Trophoblast cell (in vitro differentiated cells and primary cell): Measurements from ENCODE around the gene BMX.

ENCODE experiments used
- DNase-seq, 2 donors: peaks; one replicate each; pipeline ENCODE4 v3.0.0-alpha.2; 2016
- H2AFZ ChIP-seq: 2 replicates; pipeline ENCODE4 v1.6.1; 2013; ENCODE audit warnings: low read length, moderate library complexity, mild to moderate bottlenecking; ENCODE audit not compliant: insufficient read depth, poor library complexity
- H2AK5ac ChIP-seq: 2 replicates; pipeline ENCODE4 v1.6.1; 2013; ENCODE audit warnings: mild to moderate bottlenecking, low read length
- H2BK120ac ChIP-seq: 2 replicates; pipeline ENCODE4 v1.6.1; 2013; ENCODE audit warnings: low read length, mild to moderate bottlenecking, moderate library complexity; ENCODE audit not compliant: insufficient read depth, poor library complexity
- H2BK12ac ChIP-seq: 2 replicates; pipeline ENCODE4 v1.6.1; 2013; ENCODE audit warnings: mild to moderate bottlenecking, low read length, moderate library complexity
- H2BK5ac ChIP-seq: 2 replicates; pipeline ENCODE4 v1.6.1; 2013; ENCODE audit warnings: low read length, low read depth, moderate library complexity, mild to moderate bottlenecking; ENCODE audit not compliant: poor library complexity
- H3K14ac ChIP-seq: 2 replicates; pipeline ENCODE4 v1.6.1; 2013; ENCODE audit warnings: mild to moderate bottlenecking, low read length
- H3K18ac ChIP-seq: 2 replicates; pipeline ENCODE4 v1.6.1; 2013; ENCODE audit warnings: mild to moderate bottlenecking, low read length
- H3K23ac ChIP-seq: 2 replicates; pipeline ENCODE4 v1.6.1; 2013; ENCODE audit warnings: low read length
- H3K27ac ChIP-seq: 2 replicates; pipeline ENCODE4 v1.5.1; 2013; ENCODE audit warnings: low read depth, mild to moderate bottlenecking, inconsistent platforms, low read length, moderate library complexity
- H3K27me3 ChIP-seq: 2 replicates; pipeline ENCODE4 v1.6.1; 2013; ENCODE audit warnings: inconsistent platforms, mild to moderate bottlenecking, low read length, moderate library complexity; ENCODE audit not compliant: insufficient read depth
- H3K36me3 ChIP-seq, 2 experiments: 1 replicate in 1 of 2; 2 replicates in 1 of 2; pipeline ENCODE4 v1.6.1; 2013; ENCODE audit warnings: low read length in 2 of 2, mild to moderate bottlenecking in 2 of 2, moderate library complexity in 1 of 2; ENCODE audit not compliant: insufficient read depth in 2 of 2, control insufficient read depth in 1 of 2
- H3K4ac ChIP-seq: 2 replicates; pipeline ENCODE4 v1.6.1; 2013; ENCODE audit warnings: low read depth, mild to moderate bottlenecking, low read length, moderate library complexity
- H3K4me1 ChIP-seq, 2 experiments: 1 replicate in 1 of 2; 2 replicates in 1 of 2; pipeline ENCODE4 v1.6.1; 2013; ENCODE audit warnings: low read length in 2 of 2, mild to moderate bottlenecking in 2 of 2, moderate library complexity in 1 of 2; ENCODE audit not compliant: insufficient read depth in 2 of 2, control insufficient read depth in 1 of 2
- H3K4me2 ChIP-seq: 2 replicates; pipeline ENCODE4 v1.6.1; 2013; ENCODE audit warnings: inconsistent platforms, mild to moderate bottlenecking, low read length, moderate library complexity
- H3K4me3 ChIP-seq: 2 replicates; pipeline ENCODE4 v1.5.1; 2013; ENCODE audit warnings: mild to moderate bottlenecking, low read depth, low read length, inconsistent platforms
- H3K79me1 ChIP-seq: one replicate; pipeline ENCODE4 v1.6.1; 2013; ENCODE audit warnings: low read length
- H3K79me2 ChIP-seq: 2 replicates; pipeline ENCODE4 v1.6.1; 2013; ENCODE audit warnings: low read length, mild to moderate bottlenecking; ENCODE audit not compliant: control insufficient read depth, insufficient read depth, poor library complexity
- H3K9ac ChIP-seq: 2 replicates; pipeline ENCODE4 v1.6.1; 2013; ENCODE audit warnings: mild to moderate bottlenecking, low read length
- H3K9me3 ChIP-seq: 2 replicates; pipeline ENCODE4 v1.6.1; 2013; ENCODE audit warnings: low read depth, mild to moderate bottlenecking, control low read depth, inconsistent platforms, low read length; ENCODE audit not compliant: insufficient read depth
- H4K12ac ChIP-seq: 2 replicates; pipeline ENCODE4 v1.6.1; 2013; ENCODE audit warnings: low read depth, mild to moderate bottlenecking, low read length, moderate library complexity
- H4K8ac ChIP-seq: 2 replicates; pipeline ENCODE4 v1.6.1; 2013; ENCODE audit warnings: low read depth, mild to moderate bottlenecking, low read length, moderate library complexity
- H4K91ac ChIP-seq: one replicate; pipeline ENCODE4 v1.6.1; 2013; ENCODE audit warnings: low read depth, mild to moderate bottlenecking, low read length, moderate library complexity
- WGBS: extraction: QIAGEN DNeasy Blood & Tissue Kit; methylation state at CpG from one replicate; pipeline ENCODE4 v1.1.7; 2013; ENCODE audit warnings: missing lambda C conversion rate; ENCODE audit not compliant: insufficient read length, insufficient coverage; ENCODE audit errors: extremely low coverage; 5-methylcytosine and 5-hydroxymethylcytosine counted together

Gene BMX

DNA sequence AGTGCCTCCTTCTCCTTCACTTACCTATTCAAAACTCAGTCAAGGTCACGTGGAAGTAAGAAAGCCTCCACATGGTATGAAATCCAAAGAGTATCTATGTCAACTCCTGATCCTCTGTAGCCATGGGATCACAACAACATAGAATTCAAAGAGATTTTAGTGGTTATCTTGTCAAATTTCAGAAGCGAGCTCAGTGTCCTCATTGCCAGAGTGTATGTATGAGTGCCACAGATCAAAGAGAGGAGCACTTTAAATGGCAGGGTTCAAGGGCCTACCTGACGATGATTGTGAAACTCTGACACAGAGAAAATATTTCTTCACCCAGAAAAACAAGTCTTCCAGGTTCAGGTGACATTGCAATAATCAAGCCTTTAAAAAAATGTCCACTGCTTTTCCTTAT is 101.3 kb downstream of the BMX start:
- Histone ChIP-seq H2AK5ac (no peak overlapping the region), H3K23ac (no peak overlapping the region), H3K79me1 (peaks cover 3% of the 10 kb centered on the region), H2BK5ac (no peak overlapping the region), H3K79me2 (no peaks in the 10 kb centered on the region), H3K4me2 (no peak overlapping the region), H3K9me3 (no peaks in the 10 kb centered on the region), H3K4me1 (peaks cover 0 to 4% of the 10 kb centered on the region in 2 experiments), H3K4ac (no peak overlapping the region), H2AFZ (no peak overlapping the region), H3K9ac (no peak overlapping the region), H3K14ac (no peak overlapping the region), H2BK120ac (no peak overlapping the region), H4K8ac (no peak overlapping the region), H2BK12ac (no peak overlapping the region), H3K27ac (no peak overlapping the region), H3K18ac (no peak overlapping the region), H3K4me3 (no peak overlapping the region), H4K91ac (no peak overlapping the region), H4K12ac (no peak overlapping the region), H3K27me3 (no peaks in the 10 kb centered on the region), H3K36me3 (no peaks in the 10 kb centered on the region)
- DNase-seq, result peak; percentile 16 to 78
- no CpG with 5 or more reads among the region's 3 CpGs for WGBS

DNA sequence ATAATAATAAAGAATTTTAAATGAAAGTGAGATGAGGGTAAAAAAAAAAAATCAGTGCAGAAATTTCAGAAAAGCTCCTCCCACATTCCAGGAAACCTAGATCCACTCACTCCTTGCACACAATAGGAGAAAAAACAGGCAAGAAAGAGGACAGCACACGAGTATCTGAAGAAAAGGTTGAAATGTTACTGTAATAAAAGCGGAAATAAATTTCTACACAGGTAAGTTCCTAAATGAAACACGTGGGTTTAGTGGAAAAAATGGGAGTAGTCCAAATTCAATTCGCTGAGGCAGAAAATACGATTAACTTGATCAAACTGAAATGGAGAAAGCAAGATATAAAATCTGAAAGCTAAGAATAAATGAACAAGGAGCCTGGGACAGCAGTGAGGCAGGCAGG is 102.2 kb downstream of the BMX start:
- Histone ChIP-seq H2BK120ac (no peak overlapping the region), H3K9ac (no peak overlapping the region), H3K9me3 (no peaks in the 10 kb centered on the region), H3K4ac (no peak overlapping the region), H2AK5ac (no peak overlapping the region), H3K4me2 (no peak overlapping the region), H3K27me3 (no peaks in the 10 kb centered on the region), H4K8ac (no peak overlapping the region), H3K27ac (peak overlapping the region; percentile 46), H3K4me1 (peaks cover 0 to 4% of the 10 kb centered on the region in 2 experiments), H4K91ac (no peak overlapping the region), H2AFZ (no peak overlapping the region), H3K79me1 (peaks cover 3% of the 10 kb centered on the region), H3K18ac (no peak overlapping the region), H3K36me3 (no peaks in the 10 kb centered on the region), H3K79me2 (no peaks in the 10 kb centered on the region), H3K14ac (no peak overlapping the region), H2BK12ac (no peak overlapping the region), H4K12ac (no peak overlapping the region), H2BK5ac (no peak overlapping the region), H3K4me3 (no peak overlapping the region), H3K23ac (no peak overlapping the region)
- no CpG with 5 or more reads among the region's 5 CpGs for WGBS
- DNase-seq, result peak in 1 of 2 donors; percentile 8

- Histone ChIP-seq H3K14ac (no peak overlapping the region), H2BK12ac (no peak overlapping the region), H3K4me1 (no peaks in the 10 kb centered on the region), H2BK5ac (no peak overlapping the region), H3K23ac (no peak overlapping the region), H2BK120ac (no peak overlapping the region), H3K9me3 (no peaks in the 10 kb centered on the region), H3K18ac (no peak overlapping the region), H2AFZ (no peak overlapping the region), H3K9ac (no peak overlapping the region), H3K36me3 (no peaks in the 10 kb centered on the region), H4K8ac (no peak overlapping the region), H3K79me1 (no peaks in the 10 kb centered on the region), H3K4ac (no peak overlapping the region), H3K27ac (no peak overlapping the region), H4K12ac (no peak overlapping the region), H3K79me2 (no peaks in the 10 kb centered on the region), H3K4me3 (no peak overlapping the region), H2AK5ac (no peak overlapping the region), H3K4me2 (no peak overlapping the region), H4K91ac (no peak overlapping the region), H3K27me3 (no peaks in the 10 kb centered on the region)
- no CpG with 5 or more reads among the region's 1 CpG for WGBS
- no peak for DNase-seq
Measured at GRCh38 chrX:15605226-15605625, 104.6 kb downstream of the BMX start.
